GM08714 (cell line): ENCODE results near the gene CFHR4.
"Not testable (repeated sequence)": the region's sequence is repeated elsewhere in the genome, so short reads cannot be mapped to it uniquely, and the experiment has no call there.

Experiments
- H3K4me3 ChIP-seq: fragments of 200-500 bp; sonication (Bioruptor generic); 2 replicates; pipeline ENCODE4 v1.5.1; 2014; ENCODE audit warnings: mild to moderate bottlenecking, low read length, inconsistent platforms
- ZNF274 ChIP-seq: IDR thresholded peaks from 2 replicates; pipeline ENCODE4 v1.6.1; 2012; ENCODE audit warnings: mild to moderate bottlenecking, low read depth, low read length

The CFHR4 gene

GRCh38 chr1:196887515-196888239 is at the start of gene CFHR4:
TSS of gene CFHR4 (plus strand) at chr1:196888052. CDS start at chr1:196888151, 99 bp downstream.
- no peak for TF ChIP-seq ZNF274
- H3K4me3 ChIP-seq, result no peak within 1 kb of the TSS

DNA sequence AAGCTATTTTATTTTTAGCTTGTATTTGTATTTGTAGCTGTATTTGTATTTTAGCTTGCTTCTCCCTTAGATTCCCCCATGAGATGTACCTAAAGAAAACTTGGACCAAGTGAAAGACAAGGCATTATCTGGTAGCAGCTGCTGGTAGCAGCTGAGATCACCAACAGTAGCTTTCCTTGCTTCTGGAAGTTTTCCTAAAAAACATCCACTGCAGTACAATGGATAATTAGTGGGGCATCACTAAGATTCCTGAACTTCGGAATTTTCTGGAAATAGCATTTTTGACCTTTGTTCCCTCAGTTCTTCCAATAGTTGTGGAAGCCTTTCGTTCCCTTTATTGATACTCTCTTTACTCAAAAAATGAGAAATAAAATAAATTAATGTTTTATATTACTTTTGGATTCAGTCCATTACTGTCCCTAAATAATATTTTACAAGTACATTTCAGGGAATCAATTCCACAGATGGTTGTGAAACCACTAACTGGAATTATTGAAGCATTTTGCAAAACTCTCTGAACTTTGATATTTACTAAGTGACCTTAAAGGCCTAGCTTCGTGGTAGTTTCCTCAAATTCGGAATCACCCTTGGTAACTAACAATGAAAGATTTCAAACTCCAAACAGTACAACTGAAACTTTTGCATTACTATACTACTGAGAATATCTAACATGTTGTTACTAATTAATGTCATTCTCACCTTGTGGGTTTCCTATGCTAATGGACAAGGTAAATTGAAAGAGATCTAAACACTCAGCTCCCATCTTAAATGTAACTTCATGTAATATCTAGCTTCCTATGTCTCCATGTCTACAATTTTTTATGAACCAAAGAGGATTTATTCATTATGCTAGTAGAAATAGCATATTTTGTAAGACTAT is 38.0 kb upstream of the CFHR4 start:
- H3K4me3 ChIP-seq, result not testable (repeated sequence)

DNA sequence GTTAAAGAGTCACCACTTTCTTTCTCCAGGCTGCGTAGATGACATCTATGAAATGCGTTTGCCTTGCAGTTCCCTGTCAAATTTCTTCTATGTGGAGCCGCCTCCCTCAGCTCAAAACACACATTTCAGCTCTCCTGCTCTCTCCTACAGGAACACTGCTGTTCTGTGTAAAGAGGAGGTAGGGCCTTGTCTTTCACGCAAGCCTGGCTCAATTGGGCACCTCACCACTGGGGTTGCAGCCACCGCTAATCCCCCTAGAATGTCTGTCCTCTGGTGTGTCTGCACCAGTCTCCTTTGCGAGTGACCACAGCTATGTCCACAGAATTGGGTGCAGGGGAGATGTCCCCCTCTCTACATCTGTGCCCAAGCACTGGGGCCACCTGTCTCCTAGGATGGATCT is 31.8 kb upstream of the CFHR4 start:
- H3K4me3 ChIP-seq, result no peak overlapping the region
- TF ChIP-seq ZNF274, result no peak

DNA sequence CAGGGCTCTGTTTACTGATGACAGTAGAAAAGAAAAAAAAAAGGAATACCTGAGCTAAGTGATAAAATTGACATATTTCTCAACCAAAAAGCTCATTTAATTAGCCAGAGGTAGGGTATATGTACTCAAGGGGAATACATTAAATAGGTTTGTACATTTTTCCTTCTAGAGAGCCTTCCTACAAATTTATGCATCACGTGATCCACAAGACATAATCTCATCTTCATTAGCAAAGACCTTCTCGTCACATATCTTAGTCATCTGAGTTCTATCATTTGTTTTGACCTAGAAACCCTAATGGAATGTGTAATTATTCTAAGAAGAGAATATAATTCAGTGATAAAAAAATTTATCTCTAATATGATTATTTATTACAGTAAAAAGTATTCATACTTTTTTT is 30.7 kb upstream of the CFHR4 start:
- no peak overlapping the region for H3K4me3 ChIP-seq
- TF ChIP-seq ZNF274, result no peak

- no peak for TF ChIP-seq ZNF274
- no peak overlapping the region for H3K4me3 ChIP-seq
Observed at GRCh38 chr1:196858811-196859210, 29.0 kb upstream of the CFHR4 start.

GRCh38 chr1:196860323-196860884 is 27.4 kb upstream of the CFHR4 start:
- TF ChIP-seq ZNF274, result no peak
- no peak overlapping the region for H3K4me3 ChIP-seq

DNA sequence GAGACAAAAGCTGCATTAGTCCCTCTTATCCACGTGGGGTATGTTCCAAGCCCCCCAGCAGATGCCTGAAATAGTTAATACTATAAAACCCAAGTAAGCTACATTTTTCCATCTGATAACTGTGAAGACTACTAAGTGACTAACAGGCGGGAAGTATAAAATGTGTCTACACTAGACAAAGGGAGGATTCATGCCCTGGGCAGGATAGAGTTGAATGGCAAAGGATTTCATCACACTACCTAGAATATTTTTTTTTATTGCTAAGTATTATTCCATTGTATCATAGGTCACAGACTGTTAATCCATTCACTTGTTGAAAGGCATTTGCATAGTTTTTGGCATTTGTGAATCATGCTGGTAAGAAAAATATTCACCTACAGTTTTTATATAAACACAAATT is 26.4 kb upstream of the CFHR4 start:
- TF ChIP-seq ZNF274, result no peak
- no peak overlapping the region for H3K4me3 ChIP-seq

DNA sequence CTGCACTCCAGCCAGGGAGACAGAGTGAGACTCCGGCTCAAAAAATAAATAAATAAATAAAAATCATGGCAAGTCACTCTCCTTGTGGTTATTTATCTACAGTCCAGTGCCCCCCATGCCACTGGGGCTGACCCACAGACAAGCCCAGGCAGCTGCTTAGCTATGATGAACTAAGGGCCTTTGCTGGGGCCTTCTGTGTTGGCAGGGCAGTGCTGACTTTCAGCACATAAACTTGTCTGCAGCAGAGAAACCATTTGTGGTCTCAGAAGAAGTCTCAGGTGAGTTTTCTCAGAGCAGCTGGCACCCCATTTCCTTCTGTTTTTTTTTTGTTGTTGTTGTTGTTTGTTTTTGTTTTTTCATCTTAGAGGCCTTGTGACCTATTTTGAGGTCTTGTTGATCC is 20.9 kb upstream of the CFHR4 start:
- TF ChIP-seq ZNF274, result no peak
- no peak overlapping the region for H3K4me3 ChIP-seq

DNA sequence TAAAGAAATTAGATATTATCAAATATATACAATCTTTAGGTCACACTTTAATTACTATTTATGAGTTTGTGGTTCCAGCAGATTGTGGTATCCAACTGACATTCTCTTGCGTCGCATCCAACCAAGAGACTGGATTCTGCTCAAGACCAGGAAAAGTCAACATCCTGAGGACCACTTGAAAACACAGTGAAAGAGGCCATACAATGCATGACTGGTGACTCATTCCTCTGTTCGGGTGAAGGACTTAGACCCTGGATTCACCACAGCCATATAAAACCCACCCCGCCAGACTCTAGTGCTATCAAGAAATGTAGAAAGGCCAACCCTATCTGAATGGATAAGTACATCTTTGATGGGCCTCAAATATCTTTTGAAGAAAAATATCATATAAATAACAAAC is 14.5 kb upstream of the CFHR4 start:
- H3K4me3 ChIP-seq, result no peak overlapping the region
- TF ChIP-seq ZNF274, result no peak

- no peak for TF ChIP-seq ZNF274
- no peak overlapping the region for H3K4me3 ChIP-seq
Observed at GRCh38 chr1:196875935-196876334, 11.9 kb upstream of the CFHR4 start.

- H3K4me3 ChIP-seq, result no peak overlapping the region
Observed at GRCh38 chr1:196877964-196878363, 9.9 kb upstream of the CFHR4 start.

GRCh38 chr1:196886560-196886959 is 1.3 kb upstream of the CFHR4 start:
- not testable (repeated sequence) for H3K4me3 ChIP-seq

More at GRCh38 chr1:196877964-196878363, 9.9 kb upstream of the CFHR4 start:
- TF ChIP-seq ZNF274, result no peak

DNA sequence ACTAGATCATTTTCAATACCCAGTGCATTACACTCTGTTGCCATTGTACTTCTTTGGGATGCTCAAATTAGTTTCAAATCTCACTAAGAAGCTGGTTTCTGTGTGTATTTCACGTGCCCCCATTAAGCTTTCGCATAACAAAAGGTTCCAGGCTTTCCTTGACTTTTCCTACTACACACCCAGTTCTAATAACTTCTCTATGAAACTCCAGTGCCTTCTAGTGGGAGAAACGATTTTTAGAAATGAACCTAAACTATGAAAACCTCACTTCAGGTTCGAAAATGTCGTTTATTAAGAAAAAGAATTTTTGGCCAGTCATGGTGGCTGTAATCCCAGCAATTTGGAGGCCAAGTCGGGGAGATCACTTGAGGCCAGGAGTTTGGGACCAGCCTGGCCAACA is 2.8 kb downstream of the CFHR4 start:
- no peak overlapping the region for H3K4me3 ChIP-seq
- TF ChIP-seq ZNF274, result no peak

- TF ChIP-seq ZNF274, result no peak
- H3K4me3 ChIP-seq, result no peak overlapping the region
Observed at GRCh38 chr1:196891251-196891650, 3.4 kb downstream of the CFHR4 start.

GRCh38 chr1:196896355-196896754 is 8.5 kb downstream of the CFHR4 start:
- no peak overlapping the region for H3K4me3 ChIP-seq
- TF ChIP-seq ZNF274, result no peak
